Suprapubic skin (tissue), 3 donors: ENCODE results near the gene SRD5A1.

Source experiments
- CTCF ChIP-seq, 2 donors: fragments of 200-600 bp in 1 of 2; fragments of 450-650 bp in 1 of 2; sonication (generic) in 1 of 2; IDR thresholded peaks; one replicate each; pipeline ENCODE4 v1.5.1; 2016 to 2019; ENCODE audit warnings: antibody characterized with exemption in 2 of 2, mild to moderate bottlenecking in 1 of 2, moderate library complexity in 1 of 2
- POLR2A ChIP-seq, 2 donors: fragments of 450-650 bp; IDR thresholded peaks; one replicate each; pipeline ENCODE4 v1.6.1; 2017; ENCODE audit warnings: antibody characterized with exemption in 2 of 2, mild to moderate bottlenecking in 2 of 2, moderate library complexity in 2 of 2

GRCh38 chr5:6719417-6719816, 86.2 kb downstream of the SRD5A1 start:
- TF ChIP-seq CTCF (IDR thresholded peaks at IDR 0.05), result no peak
- no peak for TF ChIP-seq POLR2A (IDR thresholded peaks at IDR 0.05)
